Mesenchymal stem cell (in vitro differentiated cells and primary cell): ENCODE measurements around the gene DAPP1.
A peak's percentile ranks its signal among the peaks of the same experiment; 100 is the strongest.

Experiments
- DNase-seq: peaks from one replicate; pipeline ENCODE4 v3.0.0-alpha.2; 2013
- H2AFZ ChIP-seq: one replicate; pipeline ENCODE4 v1.6.1; 2013; ENCODE audit warnings: low read depth, mild to moderate bottlenecking, control low read depth, inconsistent platforms, low read length, moderate library complexity
- H2AK5ac ChIP-seq: 2 replicates; pipeline ENCODE4 v1.6.1; 2013; ENCODE audit warnings: low read length, moderate library complexity, mild to moderate bottlenecking, inconsistent platforms; ENCODE audit not compliant: severe bottlenecking
- H2BK120ac ChIP-seq: one replicate; pipeline ENCODE4 v1.6.1; 2013; ENCODE audit warnings: low read depth, mild to moderate bottlenecking, inconsistent platforms, low read length, moderate library complexity
- H2BK12ac ChIP-seq, 2 experiments: one replicate each; pipeline ENCODE4 v1.6.1; 2013; ENCODE audit warnings: inconsistent platforms in 2 of 2, low read length in 2 of 2, mild to moderate bottlenecking in 2 of 2, moderate library complexity in 2 of 2, control low read depth in 1 of 2
- H2BK15ac ChIP-seq: one replicate; pipeline ENCODE4 v1.6.1; 2013; ENCODE audit warnings: mild to moderate bottlenecking, low read depth, inconsistent platforms; ENCODE audit not compliant: poor library complexity, severe bottlenecking
- H2BK5ac ChIP-seq: 2 replicates; pipeline ENCODE4 v1.6.1; 2013; ENCODE audit warnings: low read depth, mild to moderate bottlenecking, low read length, control low read depth, inconsistent platforms; ENCODE audit not compliant: poor library complexity, severe bottlenecking
- H3K14ac ChIP-seq, 2 experiments: one replicate each; pipeline ENCODE4 v1.6.1; 2013; ENCODE audit warnings: inconsistent platforms in 2 of 2, low read length in 2 of 2, control low read depth in 1 of 2, mild to moderate bottlenecking in 1 of 2, moderate library complexity in 1 of 2
- H3K18ac ChIP-seq, 2 experiments: one replicate each; pipeline ENCODE4 v1.6.1; 2013; ENCODE audit warnings: inconsistent platforms in 2 of 2, low read length in 2 of 2, control low read depth in 1 of 2, low read depth in 1 of 2, mild to moderate bottlenecking in 1 of 2
- H3K23ac ChIP-seq, 2 experiments: one replicate each; pipeline ENCODE4 v1.6.1; 2013; ENCODE audit warnings: inconsistent platforms in 2 of 2, low read length in 2 of 2, mild to moderate bottlenecking in 2 of 2, moderate library complexity in 2 of 2, control low read depth in 1 of 2
- H3K27ac ChIP-seq: 2 replicates; pipeline ENCODE4 v1.5.1; 2013; ENCODE audit warnings: mild to moderate bottlenecking, moderate library complexity, low read length, control low read depth, inconsistent platforms; ENCODE audit not compliant: poor library complexity, severe bottlenecking
- H3K27me3 ChIP-seq, 2 experiments: 2 replicates each; pipeline versions ENCODE4 v1.6.1 to v1.7.0; 2013; ENCODE audit warnings: low read length in 2 of 2, mild to moderate bottlenecking in 2 of 2, moderate library complexity in 2 of 2, control low read depth in 1 of 2, inconsistent platforms in 1 of 2; ENCODE audit not compliant: control insufficient read depth in 1 of 2, insufficient read depth in 1 of 2
- H3K36me3 ChIP-seq, 2 experiments: 2 replicates each; pipeline versions ENCODE4 v1.6.1 to v1.7.0; 2013; ENCODE audit warnings: low read length in 2 of 2, control low read depth in 1 of 2, inconsistent platforms in 1 of 2, low read depth in 1 of 2, mild to moderate bottlenecking in 1 of 2; ENCODE audit not compliant: insufficient read depth in 2 of 2, control insufficient read depth in 1 of 2
- H3K4ac ChIP-seq, 2 experiments: one replicate each; pipeline ENCODE4 v1.6.1; 2013; ENCODE audit warnings: inconsistent platforms in 2 of 2, low read length in 2 of 2, mild to moderate bottlenecking in 2 of 2, moderate library complexity in 2 of 2, control low read depth in 1 of 2, low read depth in 1 of 2
- H3K4me1 ChIP-seq: 2 replicates; pipeline ENCODE4 v1.6.1; 2013; ENCODE audit warnings: low read depth, low read length, control low read depth; ENCODE audit not compliant: control insufficient read depth, insufficient read depth
- H3K4me2 ChIP-seq: 2 replicates; pipeline ENCODE4 v1.6.1; 2013; ENCODE audit warnings: low read length, mild to moderate bottlenecking, inconsistent platforms; ENCODE audit not compliant: poor library complexity, severe bottlenecking
- H3K4me3 ChIP-seq, 2 experiments: 2 replicates each; pipeline versions ENCODE4 v1.5.1 to v1.7.0; 2013; ENCODE audit warnings: low read length in 2 of 2, mild to moderate bottlenecking in 2 of 2, control low read depth in 1 of 2, low read depth in 1 of 2; ENCODE audit not compliant: insufficient read depth in 1 of 2
- H3K79me1 ChIP-seq: replicated peaks from 2 replicates; pipeline ENCODE4 v1.6.1; 2013; ENCODE audit warnings: mild to moderate bottlenecking, control low read depth, low read length, inconsistent platforms; ENCODE audit not compliant: poor library complexity, severe bottlenecking
- H3K9ac ChIP-seq: 2 replicates; pipeline ENCODE4 v1.7.0; 2013; ENCODE audit warnings: mild to moderate bottlenecking, low read length, moderate library complexity
- H3K9me3 ChIP-seq: 2 replicates; pipeline ENCODE4 v1.7.0; 2013; ENCODE audit warnings: mild to moderate bottlenecking, low read length; ENCODE audit not compliant: control insufficient read depth
- H4K8ac ChIP-seq: one replicate; pipeline ENCODE4 v1.6.1; 2013; ENCODE audit warnings: inconsistent platforms, mild to moderate bottlenecking, low read length, moderate library complexity
- H4K91ac ChIP-seq: one replicate; pipeline ENCODE4 v1.6.1; 2013; ENCODE audit warnings: mild to moderate bottlenecking, low read length, inconsistent platforms
- WGBS: methylation state at CpG from one replicate; pipeline ENCODE4 v1.1.7; 2013; ENCODE audit warnings: mixed read lengths; 5-methylcytosine and 5-hydroxymethylcytosine counted together

Gene DAPP1

DNA sequence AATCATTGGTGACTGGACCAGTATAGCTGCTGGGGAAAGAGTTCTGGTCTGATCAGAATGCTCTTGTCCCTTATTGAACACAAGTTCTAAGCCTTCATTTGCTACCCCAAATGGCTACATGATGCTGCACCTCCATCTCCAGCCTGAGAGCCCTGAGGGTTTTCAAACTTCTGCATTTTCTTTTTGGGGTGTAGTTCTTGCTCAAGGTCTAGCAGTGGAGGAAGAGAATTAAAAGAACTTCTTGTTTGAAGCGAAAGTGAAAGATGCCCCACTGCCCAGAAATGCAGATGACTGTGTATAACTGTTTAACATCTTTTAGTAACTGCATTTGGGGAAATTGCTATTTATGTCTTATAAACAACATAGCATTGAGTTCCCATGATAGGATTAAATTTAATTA, 39.1 kb downstream of the DAPP1 start:
- Histone ChIP-seq H2AK5ac (no peak overlapping the region), H3K27ac (no peak overlapping the region), H3K27me3 (no peaks in the 10 kb centered on the region), H2BK15ac (no peak overlapping the region), H3K4me3 (no peak overlapping the region), H3K4me2 (no peak overlapping the region), H3K9ac (peak overlapping the region; percentile 26), H3K79me1 (no peaks in the 10 kb centered on the region), H3K36me3 (no peaks in the 10 kb centered on the region), H3K4ac (no peak overlapping the region), H2BK12ac (no peak overlapping the region), H3K9me3 (no peaks in the 10 kb centered on the region), H4K8ac (no peak overlapping the region), H3K23ac (no peak overlapping the region), H3K4me1 (peaks cover 2% of the 10 kb centered on the region), H2BK5ac (no peak overlapping the region), H2BK120ac (no peak overlapping the region), H3K18ac (no peak overlapping the region), H4K91ac (no peak overlapping the region), H2AFZ (no peak overlapping the region), H3K14ac (no peak overlapping the region)
- no peak for DNase-seq
- 100% methylated on average over 1 of the region's 1 CpG for WGBS

GRCh38 chr4:99856166-99856565, 39.5 kb downstream of the DAPP1 start:
- peak; percentile 77 for DNase-seq
- H2BK120ac ChIP-seq, result no peak overlapping the region
- no peak overlapping the region for H2AK5ac ChIP-seq
- no peak overlapping the region for H3K27ac ChIP-seq
- H3K36me3 ChIP-seq, result no peaks in the 10 kb centered on the region
- WGBS, result 65% methylated on average over 1 of the region's 1 CpG
- no peak overlapping the region for H3K4me3 ChIP-seq
- H2BK12ac ChIP-seq, result no peak overlapping the region
- H3K27me3 ChIP-seq, result no peaks in the 10 kb centered on the region
- no peak overlapping the region for H3K23ac ChIP-seq
- no peak overlapping the region for H4K8ac ChIP-seq
- no peaks in the 10 kb centered on the region for H3K79me1 ChIP-seq
- no peak overlapping the region for H3K14ac ChIP-seq
- H2AFZ ChIP-seq, result no peak overlapping the region
- no peak overlapping the region for H4K91ac ChIP-seq
- no peak overlapping the region for H2BK15ac ChIP-seq
- peak overlapping the region; percentile 26 for H3K9ac ChIP-seq
- no peak overlapping the region for H3K4ac ChIP-seq
- no peaks in the 10 kb centered on the region for H3K9me3 ChIP-seq
- H3K4me2 ChIP-seq, result no peak overlapping the region
- H3K18ac ChIP-seq, result no peak overlapping the region
- peaks cover 2% of the 10 kb centered on the region for H3K4me1 ChIP-seq
- H2BK5ac ChIP-seq, result no peak overlapping the region

DNA sequence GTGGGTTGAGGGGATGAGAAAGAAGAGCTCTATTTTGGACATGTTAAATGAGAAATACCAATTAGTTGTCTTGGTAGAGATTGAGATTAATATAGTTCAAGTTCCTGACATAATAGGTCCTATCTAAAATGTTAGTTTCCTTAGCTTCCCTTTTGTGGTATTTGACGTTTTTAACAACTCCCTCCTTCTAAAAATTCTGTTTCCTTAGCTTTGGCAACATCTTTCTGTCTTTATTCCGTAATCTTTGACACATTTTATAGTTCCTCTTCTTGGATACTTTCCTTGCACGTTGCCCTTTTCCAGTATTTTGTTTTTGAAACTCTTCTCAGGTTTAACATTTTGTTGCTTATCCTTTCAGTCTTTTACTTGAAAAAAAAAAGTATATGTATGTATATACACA, 40.7 kb downstream of the DAPP1 start:
- no peak overlapping the region for H3K18ac ChIP-seq
- no peak overlapping the region for H2AFZ ChIP-seq
- no peaks in the 10 kb centered on the region for H3K27me3 ChIP-seq
- no peak for DNase-seq
- H2BK12ac ChIP-seq, result no peak overlapping the region
- no peak overlapping the region for H3K4me2 ChIP-seq
- no peak overlapping the region for H4K8ac ChIP-seq
- H2AK5ac ChIP-seq, result no peak overlapping the region
- H3K79me1 ChIP-seq, result no peaks in the 10 kb centered on the region
- no peak overlapping the region for H3K4me3 ChIP-seq
- WGBS, result 56% methylated on average over 2 of the region's 3 CpGs
- H3K4me1 ChIP-seq, result peaks cover 2% of the 10 kb centered on the region
- no peak overlapping the region for H2BK5ac ChIP-seq
- H2BK120ac ChIP-seq, result no peak overlapping the region
- no peak overlapping the region for H2BK15ac ChIP-seq
- H4K91ac ChIP-seq, result no peak overlapping the region
- no peak overlapping the region for H3K14ac ChIP-seq
- H3K4ac ChIP-seq, result no peak overlapping the region
- H3K27ac ChIP-seq, result no peak overlapping the region
- H3K36me3 ChIP-seq, result no peaks in the 10 kb centered on the region
- no peak overlapping the region for H3K9ac ChIP-seq
- no peak overlapping the region for H3K23ac ChIP-seq
- H3K9me3 ChIP-seq, result no peaks in the 10 kb centered on the region

DNA sequence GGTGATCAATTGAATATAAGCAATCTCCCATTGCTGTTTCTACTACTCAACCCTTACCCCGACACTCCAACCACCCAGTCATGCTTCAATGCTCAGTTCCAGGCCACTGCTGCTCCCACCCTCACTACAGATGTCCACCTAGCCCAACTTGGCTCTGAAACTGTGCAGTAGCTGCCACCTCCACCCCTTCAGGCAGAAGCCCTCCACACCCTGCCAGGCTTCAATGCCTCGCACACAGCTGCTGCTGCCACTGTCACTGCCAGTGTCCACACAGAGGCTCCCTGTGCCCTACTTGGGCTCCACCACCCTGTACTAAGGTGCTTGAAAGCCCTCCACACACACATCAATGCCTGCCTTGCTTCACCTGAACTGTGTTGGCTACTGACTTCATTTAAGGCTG, 43.0 kb downstream of the DAPP1 start:
- H3K79me1 ChIP-seq, result no peaks in the 10 kb centered on the region
- H3K23ac ChIP-seq, result peak overlapping the region in 1 of 2 experiments; percentile 78
- no peak overlapping the region for H2AFZ ChIP-seq
- H2BK12ac ChIP-seq, result no peak overlapping the region
- WGBS, result 91% methylated on average over 2 of the region's 2 CpGs
- no peak overlapping the region for H4K91ac ChIP-seq
- no peak overlapping the region for H2BK120ac ChIP-seq
- no peak overlapping the region for H3K4ac ChIP-seq
- H3K4me2 ChIP-seq, result no peak overlapping the region
- no peak overlapping the region for H2BK5ac ChIP-seq
- H2BK15ac ChIP-seq, result no peak overlapping the region
- no peak overlapping the region for H3K27ac ChIP-seq
- no peaks in the 10 kb centered on the region for H3K27me3 ChIP-seq
- H3K4me1 ChIP-seq, result peaks cover 2% of the 10 kb centered on the region
- no peaks in the 10 kb centered on the region for H3K9me3 ChIP-seq
- no peaks in the 10 kb centered on the region for H3K36me3 ChIP-seq
- H4K8ac ChIP-seq, result no peak overlapping the region
- DNase-seq, result no peak
- no peak overlapping the region for H3K14ac ChIP-seq
- no peak overlapping the region for H3K4me3 ChIP-seq
- H3K9ac ChIP-seq, result no peak overlapping the region
- H2AK5ac ChIP-seq, result no peak overlapping the region
- no peak overlapping the region for H3K18ac ChIP-seq
